GM12864 (cell line): ENCODE results near the gene KSR1.
"Not testable (repeated sequence)": the region's sequence is repeated elsewhere in the genome, so short reads cannot be mapped to it uniquely, and the experiment has no call there.

Experiments
- DNase-seq: peaks from one replicate; pipeline ENCODE4 v3.0.0-alpha.2; 2011; ENCODE audit warnings: low read depth
- H3K4me3 ChIP-seq: 2 replicates; pipeline ENCODE4 v1.5.1; 2011; ENCODE audit warnings: mild to moderate bottlenecking, low read depth, low read length, control low read depth
- CTCF ChIP-seq: IDR thresholded peaks from 2 replicates; pipeline ENCODE4 v1.5.1; 2011; ENCODE audit warnings: low read depth, mild to moderate bottlenecking, moderate library complexity, low read length, control low read depth, inconsistent platforms; ENCODE audit errors: missing control alignments

KSR1 gene

GRCh38 chr17:27428781-27429505 is 27.3 kb upstream of the KSR1 start:
- H3K4me3 ChIP-seq, result no peak overlapping the region
- no peak for DNase-seq
- no peak for TF ChIP-seq CTCF

GRCh38 chr17:27429666-27430382 is 26.4 kb upstream of the KSR1 start:
- no peak for TF ChIP-seq CTCF
- H3K4me3 ChIP-seq, result no peak overlapping the region
- no peak for DNase-seq

GRCh38 chr17:27430383-27430840 is 25.8 kb upstream of the KSR1 start:
- TF ChIP-seq CTCF, result no peak
- no peak for DNase-seq

GRCh38 chr17:27430882-27431491 is 25.3 kb upstream of the KSR1 start:
- no peak overlapping the region for H3K4me3 ChIP-seq
- DNase-seq, result no peak
- TF ChIP-seq CTCF, result peak; percentile 57

More at GRCh38 chr17:27430383-27430840, 25.8 kb upstream of the KSR1 start:
- no peak overlapping the region for H3K4me3 ChIP-seq

GRCh38 chr17:27433521-27433920 is 22.7 kb upstream of the KSR1 start:
- no peak for TF ChIP-seq CTCF
- H3K4me3 ChIP-seq, result no peak overlapping the region
- no peak for DNase-seq

GRCh38 chr17:27435431-27436070 is 20.7 kb upstream of the KSR1 start:
- DNase-seq, H3K4me3 ChIP-seq: not testable (repeated sequence)
